Neutrophil (primary cell): Measurements from ENCODE around the gene CCSER1.

Experiments
- H3K27ac ChIP-seq: fragments of 200-600 bp; sonication (generic); 2 replicates; pipeline ENCODE4 v1.5.1; 2016; ENCODE audit warnings: mild to moderate bottlenecking, moderate library complexity
- H3K27me3 ChIP-seq: fragments of 200-600 bp; sonication (generic); 2 replicates; pipeline ENCODE4 v1.6.0; 2016; ENCODE audit warnings: mild to moderate bottlenecking
- H3K36me3 ChIP-seq: fragments of 200-600 bp; sonication (generic); 2 replicates; pipeline ENCODE4 v1.5.1; 2017
- H3K4me1 ChIP-seq, 2 experiments: fragments of 200-600 bp in 1 of 2; sonication (generic) in 1 of 2; 1 replicate in 1 of 2; 2 replicates in 1 of 2; pipeline versions ENCODE4 v1.5.1 to v1.6.1; 2013 to 2016; ENCODE audit warnings: low read depth in 1 of 2, low read length in 1 of 2, mild to moderate bottlenecking in 1 of 2, moderate library complexity in 1 of 2; ENCODE audit not compliant: control insufficient read depth in 1 of 2, insufficient read depth in 1 of 2
- H3K4me3 ChIP-seq, 2 experiments: fragments of 200-600 bp in 1 of 2; sonication (generic) in 1 of 2; 1 replicate in 1 of 2; 2 replicates in 1 of 2; pipeline ENCODE4 v1.5.1; 2013 to 2016; ENCODE audit warnings: low read depth in 1 of 2, low read length in 1 of 2, mild to moderate bottlenecking in 1 of 2, moderate library complexity in 1 of 2
- H3K9me3 ChIP-seq: fragments of 200-600 bp; sonication (generic); 2 replicates; pipeline ENCODE4 v1.5.1; 2016
- TF ChIP-seq, protein P1 (sequence below): fragments of 200-600 bp; sonication (generic); IDR thresholded peaks from 2 replicates; pipeline ENCODE4 v1.5.1; 2016; ENCODE audit warnings: antibody characterized with exemption

The CCSER1 gene

GRCh38 chr4:90084277-90084966 lies 42.8 kb upstream of the CCSER1 start:
- no peaks in the 10 kb centered on the region for H3K36me3 ChIP-seq
- no peaks in the 10 kb centered on the region for H3K27me3 ChIP-seq
- no peak overlapping the region for H3K27ac ChIP-seq
- TF ChIP-seq, protein P1, sequence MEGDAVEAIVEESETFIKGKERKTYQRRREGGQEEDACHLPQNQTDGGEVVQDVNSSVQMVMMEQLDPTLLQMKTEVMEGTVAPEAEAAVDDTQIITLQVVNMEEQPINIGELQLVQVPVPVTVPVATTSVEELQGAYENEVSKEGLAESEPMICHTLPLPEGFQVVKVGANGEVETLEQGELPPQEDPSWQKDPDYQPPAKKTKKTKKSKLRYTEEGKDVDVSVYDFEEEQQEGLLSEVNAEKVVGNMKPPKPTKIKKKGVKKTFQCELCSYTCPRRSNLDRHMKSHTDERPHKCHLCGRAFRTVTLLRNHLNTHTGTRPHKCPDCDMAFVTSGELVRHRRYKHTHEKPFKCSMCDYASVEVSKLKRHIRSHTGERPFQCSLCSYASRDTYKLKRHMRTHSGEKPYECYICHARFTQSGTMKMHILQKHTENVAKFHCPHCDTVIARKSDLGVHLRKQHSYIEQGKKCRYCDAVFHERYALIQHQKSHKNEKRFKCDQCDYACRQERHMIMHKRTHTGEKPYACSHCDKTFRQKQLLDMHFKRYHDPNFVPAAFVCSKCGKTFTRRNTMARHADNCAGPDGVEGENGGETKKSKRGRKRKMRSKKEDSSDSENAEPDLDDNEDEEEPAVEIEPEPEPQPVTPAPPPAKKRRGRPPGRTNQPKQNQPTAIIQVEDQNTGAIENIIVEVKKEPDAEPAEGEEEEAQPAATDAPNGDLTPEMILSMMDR, result no peak
- no peaks in the 10 kb centered on the region for H3K9me3 ChIP-seq
- no peaks in the 10 kb centered on the region for H3K4me1 ChIP-seq
- H3K4me3 ChIP-seq, result no peak overlapping the region

GRCh38 chr4:90084967-90085295 lies 42.3 kb upstream of the CCSER1 start:
- no peaks in the 10 kb centered on the region for H3K27me3 ChIP-seq
- no peak overlapping the region for H3K4me3 ChIP-seq
- TF ChIP-seq, protein P1, result no peak
- no peaks in the 10 kb centered on the region for H3K4me1 ChIP-seq
- no peaks in the 10 kb centered on the region for H3K9me3 ChIP-seq
- H3K27ac ChIP-seq, result no peak overlapping the region
- no peaks in the 10 kb centered on the region for H3K36me3 ChIP-seq

DNA sequence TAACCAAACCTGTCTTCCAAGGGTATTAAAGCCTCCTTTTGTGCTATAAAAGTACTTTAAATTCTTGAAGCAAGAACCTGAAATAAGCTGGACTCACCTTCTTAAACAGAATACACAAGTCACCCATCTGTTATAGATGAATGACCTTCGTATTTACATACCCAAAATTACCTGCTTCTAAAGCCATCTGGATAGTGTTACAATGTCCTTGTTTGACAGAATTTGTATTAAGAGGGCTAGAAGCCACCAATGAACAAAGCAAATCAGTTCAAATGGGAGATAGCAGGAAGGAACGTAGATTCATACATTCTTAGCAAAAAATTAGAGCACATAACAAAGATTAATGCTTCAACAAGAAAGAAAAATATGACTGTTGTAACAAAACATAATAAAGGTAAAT lies 33.7 kb upstream of the CCSER1 start:
- Histone ChIP-seq H3K36me3 (no peaks in the 10 kb centered on the region), H3K27me3 (no peaks in the 10 kb centered on the region), H3K4me3 (no peak overlapping the region), H3K4me1 (no peaks in the 10 kb centered on the region), H3K9me3 (no peaks in the 10 kb centered on the region), H3K27ac (no peak overlapping the region)
- TF ChIP-seq, protein P1, result no peak

- H3K36me3 ChIP-seq, result no peaks in the 10 kb centered on the region
- H3K9me3 ChIP-seq, result no peaks in the 10 kb centered on the region
- H3K4me1 ChIP-seq, result no peaks in the 10 kb centered on the region
- no peak overlapping the region for H3K27ac ChIP-seq
- TF ChIP-seq, protein P1, result no peak
- H3K27me3 ChIP-seq, result no peaks in the 10 kb centered on the region
- no peak overlapping the region for H3K4me3 ChIP-seq
Measured at GRCh38 chr4:90095000-90095399, 32.2 kb upstream of the CCSER1 start.

DNA sequence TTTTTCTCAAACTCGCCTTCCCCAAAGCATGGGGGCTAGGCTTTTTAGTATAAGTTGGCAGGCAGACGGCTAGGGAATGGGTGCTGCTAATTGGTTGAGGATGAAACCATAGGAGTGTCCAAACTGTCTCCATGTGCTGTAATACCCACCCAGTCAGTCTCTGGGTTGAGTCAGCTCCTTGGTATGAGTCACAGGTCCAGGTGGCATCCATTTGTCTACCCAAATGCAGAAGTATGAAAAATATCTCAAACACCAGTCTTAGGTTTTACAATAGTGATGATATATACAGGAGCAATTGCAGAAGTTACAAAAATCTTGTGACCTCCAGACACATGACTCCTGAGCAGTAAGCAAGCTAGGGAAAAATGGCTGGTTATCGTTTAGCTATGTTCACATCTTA lies 27.4 kb upstream of the CCSER1 start:
- no peaks in the 10 kb centered on the region for H3K36me3 ChIP-seq
- TF ChIP-seq, protein P1, result no peak
- no peak overlapping the region for H3K4me3 ChIP-seq
- no peaks in the 10 kb centered on the region for H3K9me3 ChIP-seq
- H3K27ac ChIP-seq, result no peak overlapping the region
- H3K4me1 ChIP-seq, result no peaks in the 10 kb centered on the region
- no peaks in the 10 kb centered on the region for H3K27me3 ChIP-seq
